Muscle layer of duodenum (tissue), 2 donors: ENCODE results near the gene ERF.

Experiments
- H3K27ac ChIP-seq: one replicate; pipeline ENCODE4 v1.7.0; 2013; ENCODE audit warnings: mild to moderate bottlenecking, low read length
- H3K27me3 ChIP-seq: one replicate; pipeline ENCODE4 v1.7.0; 2013; ENCODE audit warnings: low read depth, mild to moderate bottlenecking, control low read depth, low read length
- H3K36me3 ChIP-seq, 2 donors: one replicate each; pipeline ENCODE4 v1.7.0; 2013; ENCODE audit warnings: low read length in 2 of 2, control low read depth in 1 of 2, mild to moderate bottlenecking in 1 of 2; ENCODE audit not compliant: insufficient read depth in 2 of 2, control insufficient read depth in 1 of 2
- H3K4me1 ChIP-seq, 2 donors: one replicate each; pipeline ENCODE4 v1.7.0; 2013; ENCODE audit warnings: low read length in 2 of 2, mild to moderate bottlenecking in 2 of 2, control low read depth in 1 of 2, moderate library complexity in 1 of 2; ENCODE audit not compliant: insufficient read depth in 2 of 2, control insufficient read depth in 1 of 2
- H3K4me3 ChIP-seq, 2 donors: one replicate each; pipeline ENCODE4 v1.7.0; 2013; ENCODE audit warnings: low read length in 2 of 2, low read depth in 1 of 2, mild to moderate bottlenecking in 1 of 2
- H3K9me3 ChIP-seq, 2 donors: one replicate each; pipeline ENCODE4 v1.7.0; 2013; ENCODE audit warnings: low read length in 2 of 2, control low read depth in 1 of 2, mild to moderate bottlenecking in 1 of 2; ENCODE audit not compliant: control insufficient read depth in 1 of 2
- donor health status: healthy.

ERF gene

DNA sequence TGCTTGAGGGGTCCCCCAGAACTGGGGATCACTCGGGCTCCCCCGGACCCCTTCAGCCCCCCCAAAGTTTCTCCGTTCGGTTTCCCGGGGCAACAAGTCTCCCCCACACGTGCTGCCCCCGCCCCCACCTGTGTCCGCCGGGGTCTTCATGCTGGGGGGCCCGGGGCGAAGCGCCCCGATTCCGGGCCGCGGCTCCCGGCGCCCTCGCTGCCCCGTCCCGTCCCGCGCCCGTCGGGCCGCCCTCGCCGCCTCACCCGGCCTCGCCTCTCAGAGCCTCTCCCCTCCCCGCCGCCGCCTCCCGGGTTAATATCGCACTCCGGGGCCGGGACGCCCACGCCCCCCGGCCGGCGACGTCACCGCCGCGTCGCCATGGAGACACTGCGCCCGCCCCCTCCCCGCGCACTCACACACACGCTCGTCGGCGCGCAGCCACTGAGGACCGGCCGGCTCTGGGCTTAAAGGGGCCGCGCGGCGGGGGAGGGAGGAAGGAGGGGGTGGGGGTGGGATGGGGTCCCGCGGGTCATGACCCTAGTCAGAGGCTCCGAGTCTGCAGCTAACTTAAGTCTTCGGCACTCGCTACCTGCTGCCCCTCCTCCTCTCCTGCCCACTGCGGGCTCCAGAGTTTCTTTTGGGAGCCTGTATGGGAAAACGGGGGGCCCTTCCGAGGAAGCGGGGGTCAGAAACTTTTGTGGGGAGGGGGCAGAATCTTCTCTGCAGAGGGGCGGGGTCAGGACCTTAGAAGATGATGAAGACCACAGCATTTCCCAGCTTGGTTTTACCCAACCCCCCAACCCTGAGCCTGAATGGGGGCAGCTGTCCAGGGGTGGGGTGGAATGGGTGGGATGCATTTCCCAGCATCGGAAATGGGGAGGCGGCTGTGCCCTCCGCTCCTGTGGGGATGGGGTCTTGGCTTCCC, at the start of gene ERF:
TSS of gene ERF (minus strand) at position 279 of the 916 bp plus-strand sequence. CDS start at position 150, 129 bp downstream.
- peak within 1 kb of the TSS; percentile 76 to 93 for H3K4me3 ChIP-seq
- H3K4me1 ChIP-seq = peaks cover 7 to 35% of the 10 kb centered on the region in 2 donors
- no peaks in the 10 kb centered on the region for H3K9me3 ChIP-seq
- no peaks in the 10 kb centered on the region for H3K27me3 ChIP-seq
- peaks cover 0 to 6% of the 10 kb centered on the region in 2 donors for H3K36me3 ChIP-seq
- H3K27ac ChIP-seq = peak within 1 kb of the TSS; percentile 91

GRCh38 chr19:42303876-42304275, 48.9 kb upstream of the ERF start:
- H3K9me3 ChIP-seq = no peaks in the 10 kb centered on the region
- no peak overlapping the region for H3K27ac ChIP-seq
- no peaks in the 10 kb centered on the region for H3K27me3 ChIP-seq
- no peaks in the 10 kb centered on the region for H3K36me3 ChIP-seq
- peaks cover 0 to 14% of the 10 kb centered on the region in 2 donors for H3K4me1 ChIP-seq
- no peak overlapping the region for H3K4me3 ChIP-seq

GRCh38 chr19:42303101-42303464, 48.2 kb upstream of the ERF start:
- peak overlapping the region in 1 of 2 donors; percentile 69 for H3K4me3 ChIP-seq

GRCh38 chr19:42301646-42302203, 46.8 kb upstream of the ERF start, which contains the start of gene PRR19:
Gene PRR19 (plus strand): TSS chr19:42302132. CDS start chr19:42309585, 7,453 bp downstream.
- H3K4me1 ChIP-seq = peaks cover 0 to 14% of the 10 kb centered on the region in 2 donors
- no peaks in the 10 kb centered on the region for H3K27me3 ChIP-seq
- no peaks in the 10 kb centered on the region for H3K9me3 ChIP-seq
- H3K36me3 ChIP-seq = peaks cover 0 to 4% of the 10 kb centered on the region in 2 donors
- peak within 1 kb of the TSS; percentile 65 to 69 for H3K4me3 ChIP-seq
- H3K27ac ChIP-seq = no peak within 1 kb of the TSS

More at GRCh38 chr19:42303101-42303464, 48.2 kb upstream of the ERF start:
- Histone ChIP-seq H3K9me3 (no peaks in the 10 kb centered on the region), H3K27me3 (no peaks in the 10 kb centered on the region), H3K36me3 (no peaks in the 10 kb centered on the region), H3K4me1 (peaks cover 0 to 14% of the 10 kb centered on the region in 2 donors), H3K27ac (no peak overlapping the region)

- H3K4me3 ChIP-seq = no peak overlapping the region
- H3K27ac ChIP-seq = no peak overlapping the region
- peaks cover 3 to 33% of the 10 kb centered on the region in 2 donors for H3K36me3 ChIP-seq
- no peaks in the 10 kb centered on the region for H3K27me3 ChIP-seq
- H3K4me1 ChIP-seq = peaks cover 0 to 5% of the 10 kb centered on the region in 2 donors
- no peaks in the 10 kb centered on the region for H3K9me3 ChIP-seq
These were observed 42.1 kb upstream of the ERF start for GRCh38 chr19:42297039-42297438.

- no peaks in the 10 kb centered on the region for H3K27me3 ChIP-seq
- H3K27ac ChIP-seq = no peak overlapping the region
- H3K4me3 ChIP-seq = no peak overlapping the region
- H3K9me3 ChIP-seq = no peaks in the 10 kb centered on the region
- peaks cover 3 to 43% of the 10 kb centered on the region in 2 donors for H3K36me3 ChIP-seq
- H3K4me1 ChIP-seq = no peaks in the 10 kb centered on the region
These were observed 41.0 kb upstream of the ERF start for GRCh38 chr19:42295831-42296525.

GRCh38 chr19:42295342-42295741, 40.4 kb upstream of the ERF start:
- Histone ChIP-seq H3K4me1 (no peaks in the 10 kb centered on the region), H3K27me3 (no peaks in the 10 kb centered on the region), H3K4me3 (no peak overlapping the region), H3K27ac (no peak overlapping the region), H3K9me3 (no peaks in the 10 kb centered on the region), H3K36me3 (peaks cover 9 to 50% of the 10 kb centered on the region in 2 donors)

GRCh38 chr19:42294471-42295137, 39.7 kb upstream of the ERF start:
- Histone ChIP-seq H3K27me3 (no peaks in the 10 kb centered on the region), H3K9me3 (no peaks in the 10 kb centered on the region), H3K27ac (no peak overlapping the region), H3K4me3 (no peak overlapping the region), H3K36me3 (peaks cover 14 to 57% of the 10 kb centered on the region in 2 donors), H3K4me1 (no peaks in the 10 kb centered on the region)

DNA sequence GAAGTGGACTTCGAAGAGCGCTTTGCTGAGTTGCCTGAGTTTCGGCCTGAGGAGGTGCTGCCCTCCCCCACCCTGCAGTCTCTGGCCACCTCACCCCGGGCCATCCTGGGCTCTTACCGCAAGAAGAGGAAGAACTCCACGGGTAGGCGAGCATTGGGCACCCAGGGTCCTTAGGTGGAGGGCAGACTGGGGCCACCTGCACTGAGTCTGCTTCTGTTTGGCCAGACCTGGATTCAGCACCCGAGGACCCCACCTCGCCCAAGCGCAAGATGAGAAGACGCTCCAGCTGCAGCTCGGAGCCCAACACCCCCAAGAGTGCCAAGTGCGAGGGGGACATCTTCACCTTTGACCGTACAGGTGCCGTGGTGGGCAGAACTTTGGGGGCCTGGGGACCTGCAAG, 39.0 kb upstream of the ERF start:
- H3K27ac ChIP-seq = no peak overlapping the region
- H3K9me3 ChIP-seq = no peaks in the 10 kb centered on the region
- peaks cover 20 to 63% of the 10 kb centered on the region in 2 donors for H3K36me3 ChIP-seq

DNA sequence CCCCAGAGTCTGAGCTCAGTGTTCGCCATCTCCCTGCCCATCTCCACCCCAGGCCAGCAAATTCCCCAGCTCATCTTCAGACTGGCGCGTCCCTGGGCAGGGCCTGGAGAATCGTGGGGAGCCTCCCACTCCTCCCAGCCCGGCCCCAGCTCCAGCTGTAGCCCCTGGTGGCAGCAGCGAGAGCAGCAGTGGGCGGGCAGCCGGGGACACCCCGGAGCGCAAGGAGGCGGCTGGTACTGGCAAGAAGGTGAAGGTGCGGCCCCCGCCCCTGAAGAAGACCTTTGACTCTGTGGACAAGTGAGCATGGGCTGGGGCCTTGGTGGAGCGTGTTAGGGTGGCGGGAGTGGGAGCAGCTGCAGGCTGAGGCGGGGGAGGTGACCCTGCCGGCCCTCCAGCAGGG, 38.6 kb upstream of the ERF start:
- Histone ChIP-seq H3K27me3 (no peaks in the 10 kb centered on the region), H3K4me3 (no peak overlapping the region), H3K27ac (no peak overlapping the region), H3K9me3 (no peaks in the 10 kb centered on the region), H3K36me3 (peaks cover 24 to 68% of the 10 kb centered on the region in 2 donors), H3K4me1 (no peaks in the 10 kb centered on the region)

More for the DNA sequence above, 39.0 kb upstream of the ERF start:
- H3K27me3 ChIP-seq = no peaks in the 10 kb centered on the region
- no peak overlapping the region for H3K4me3 ChIP-seq
- H3K4me1 ChIP-seq = no peaks in the 10 kb centered on the region
